GM18858 (cell line): ENCODE measurements around the gene GFY.

Source experiments
- ATAC-seq: cut with Tn5 transposase; IDR thresholded peaks from one replicate; pipeline ENCODE4 v1.9.1; 2021; ENCODE audit not compliant: unreplicated experiment

GFY gene, protein sequence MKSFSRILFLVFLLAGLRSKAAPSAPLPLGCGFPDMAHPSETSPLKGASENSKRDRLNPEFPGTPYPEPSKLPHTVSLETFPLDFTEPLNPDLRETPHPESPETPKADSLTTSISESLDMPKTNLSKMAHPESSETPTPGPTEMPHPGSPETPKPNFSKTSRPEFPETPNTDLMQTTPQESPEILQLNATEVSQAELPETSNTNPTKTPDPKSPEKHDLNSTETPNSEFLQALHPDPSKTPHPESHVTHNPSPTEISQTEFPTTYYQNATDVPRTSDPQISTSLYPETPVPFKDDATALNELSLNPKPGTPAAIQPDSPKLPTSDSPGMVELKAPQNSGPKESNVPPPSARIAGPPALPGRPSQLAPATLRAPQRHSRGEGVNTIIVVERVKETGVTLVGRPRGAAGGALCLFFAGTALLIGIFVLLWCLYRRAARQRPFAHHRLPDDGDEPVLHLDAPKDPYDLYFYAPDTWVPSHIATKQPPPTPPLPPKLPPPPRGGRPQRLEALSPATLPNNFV

DNA sequence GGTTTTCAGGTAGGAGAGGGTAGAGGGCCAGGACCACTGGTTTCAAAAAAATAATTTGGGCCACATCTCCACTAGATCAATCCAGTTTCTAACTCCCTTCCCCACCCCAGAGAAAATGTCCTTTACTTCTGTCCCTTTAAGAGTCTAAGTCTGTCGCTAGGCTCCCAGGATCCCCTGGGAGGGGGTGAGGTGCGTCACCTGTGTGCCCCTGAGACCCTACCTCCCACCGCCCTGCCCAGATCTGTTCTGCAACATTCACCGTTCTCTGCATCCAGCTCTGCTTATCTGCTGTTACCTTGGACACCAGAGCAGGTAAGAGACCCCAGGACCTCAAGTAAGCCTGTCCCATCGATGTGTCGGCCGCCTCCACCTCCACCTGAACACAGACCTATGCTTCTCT lies at the start of gene GFY:
Gene GFY (plus strand): TSS at position 211 of the 400 bp plus-strand sequence. CDS start 1,043 bp downstream, outside the sequence.
- ATAC-seq: no peak

DNA sequence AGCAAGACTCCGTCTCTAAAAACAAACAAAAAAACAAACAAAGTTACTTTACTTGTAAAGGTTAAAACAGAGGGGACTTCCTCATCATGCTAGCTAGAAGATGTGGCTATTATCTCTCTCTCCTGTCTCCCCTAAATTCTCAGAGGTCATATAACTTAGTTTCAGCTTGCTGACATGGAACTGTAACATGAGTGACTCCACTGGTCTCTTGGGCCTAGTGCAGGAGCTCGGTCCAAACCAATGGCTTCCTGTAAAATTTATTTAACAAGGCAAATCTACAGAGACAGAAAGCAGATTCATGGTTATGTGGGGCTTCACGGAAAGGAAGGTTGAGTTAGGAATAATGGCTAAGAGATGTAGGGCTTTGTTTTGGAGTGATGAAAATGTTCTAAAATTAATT lies 46.7 kb upstream of the GFY start:
- no peak for ATAC-seq

DNA sequence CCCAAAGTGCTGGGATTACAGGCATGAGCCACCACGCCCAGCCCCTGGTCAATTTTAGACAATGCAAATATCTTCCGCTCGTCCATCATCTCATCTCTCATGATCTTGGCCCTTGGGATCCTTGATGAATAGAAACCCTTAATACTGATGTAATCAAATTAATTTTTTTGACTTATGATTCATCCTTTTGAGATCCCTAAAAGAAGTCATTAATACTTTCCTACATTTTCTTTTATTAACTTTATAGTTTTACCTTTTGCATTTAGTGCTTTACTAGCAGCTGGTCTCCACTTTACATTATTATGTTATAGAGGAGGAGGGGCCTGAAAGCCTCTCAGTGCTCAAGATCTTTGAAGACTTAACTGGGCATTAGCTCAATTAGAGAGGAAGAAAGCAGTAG lies 44.8 kb upstream of the GFY start:
- no peak for ATAC-seq

DNA sequence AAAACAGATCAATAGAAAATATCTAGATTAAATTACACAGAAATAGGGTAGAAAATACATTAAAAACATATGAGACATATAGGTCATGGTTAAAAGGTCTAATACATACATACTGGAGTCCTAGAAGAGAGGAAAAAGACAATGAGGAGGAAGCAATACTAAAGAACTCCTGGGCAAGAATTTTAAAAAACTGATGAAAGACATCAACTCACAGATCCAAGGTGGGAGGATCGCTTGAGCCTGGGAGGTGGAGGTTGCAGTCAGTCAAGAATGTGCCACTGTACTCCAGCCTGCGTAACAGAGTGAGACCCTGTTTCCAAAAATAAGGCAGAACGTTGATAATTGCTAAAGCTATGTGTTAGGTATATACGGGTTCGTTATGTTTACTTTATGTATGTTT lies 42.5 kb upstream of the GFY start:
- no peak for ATAC-seq

DNA sequence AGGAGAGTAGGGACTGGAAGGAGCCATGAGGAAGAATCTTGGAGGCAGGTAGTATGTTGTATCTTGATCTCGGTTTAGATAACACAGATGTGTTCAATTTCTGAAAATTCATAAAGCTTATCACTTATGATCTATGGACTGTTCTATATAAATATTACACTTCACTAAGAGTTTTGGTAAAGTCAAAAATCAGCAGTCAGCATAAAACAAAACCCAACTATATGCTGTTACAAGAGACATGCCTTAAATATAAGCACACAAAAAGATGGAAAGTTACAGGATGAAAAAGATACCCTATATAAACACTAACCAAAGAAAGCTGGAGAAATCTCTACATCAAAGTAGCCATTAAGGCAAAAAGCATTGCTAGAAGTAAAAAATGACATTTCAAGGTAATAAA lies 41.6 kb upstream of the GFY start:
- ATAC-seq: no peak

DNA sequence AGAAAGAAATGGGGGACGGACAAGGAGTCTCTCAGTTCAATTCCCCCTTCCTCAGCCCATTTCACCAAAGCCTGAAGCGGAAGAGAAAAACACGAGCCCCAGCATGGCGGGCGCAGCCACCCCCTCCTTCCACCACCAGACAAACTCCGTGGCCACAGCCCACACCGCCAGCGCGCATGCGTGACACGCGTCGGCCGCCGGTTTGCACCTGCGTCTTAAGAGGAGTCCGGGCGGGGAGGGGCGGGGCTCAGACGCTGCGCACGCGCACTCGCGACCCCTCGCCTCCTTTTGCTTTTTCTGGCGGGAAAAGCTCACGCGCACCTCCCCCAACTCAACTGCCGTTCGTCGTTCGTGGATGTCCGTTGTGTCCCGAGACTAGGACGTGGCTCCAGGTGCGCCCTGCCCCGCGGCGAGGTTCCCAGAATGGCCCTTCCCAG lies 37.2 kb upstream of the GFY start, which contains the start of gene KASH5:
Gene KASH5 (plus strand): TSS at position 314 of the 437 bp plus-strand sequence. CDS start 2,635 bp downstream, outside the sequence.
- no peak for ATAC-seq

DNA sequence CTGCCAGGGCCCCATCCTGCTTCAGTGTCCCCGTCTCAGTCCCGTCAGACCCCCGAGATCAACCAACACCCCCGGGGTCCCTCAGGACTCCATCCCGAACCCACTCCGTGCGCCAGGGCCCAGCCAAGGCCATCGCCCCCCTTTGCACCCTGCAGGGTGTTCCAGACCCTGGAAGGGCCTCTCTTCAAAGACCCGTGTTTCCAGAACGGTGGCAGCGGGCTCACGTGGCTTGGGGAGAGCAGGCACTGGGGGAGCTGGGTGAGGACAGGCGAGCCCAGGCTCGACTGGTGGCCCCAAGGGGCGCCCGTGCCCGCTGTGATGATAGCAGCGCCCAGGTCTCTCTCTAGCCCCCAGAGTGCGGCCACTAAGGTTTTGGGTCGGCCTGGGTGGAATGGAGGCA lies 35.8 kb upstream of the GFY start:
- no peak for ATAC-seq

DNA sequence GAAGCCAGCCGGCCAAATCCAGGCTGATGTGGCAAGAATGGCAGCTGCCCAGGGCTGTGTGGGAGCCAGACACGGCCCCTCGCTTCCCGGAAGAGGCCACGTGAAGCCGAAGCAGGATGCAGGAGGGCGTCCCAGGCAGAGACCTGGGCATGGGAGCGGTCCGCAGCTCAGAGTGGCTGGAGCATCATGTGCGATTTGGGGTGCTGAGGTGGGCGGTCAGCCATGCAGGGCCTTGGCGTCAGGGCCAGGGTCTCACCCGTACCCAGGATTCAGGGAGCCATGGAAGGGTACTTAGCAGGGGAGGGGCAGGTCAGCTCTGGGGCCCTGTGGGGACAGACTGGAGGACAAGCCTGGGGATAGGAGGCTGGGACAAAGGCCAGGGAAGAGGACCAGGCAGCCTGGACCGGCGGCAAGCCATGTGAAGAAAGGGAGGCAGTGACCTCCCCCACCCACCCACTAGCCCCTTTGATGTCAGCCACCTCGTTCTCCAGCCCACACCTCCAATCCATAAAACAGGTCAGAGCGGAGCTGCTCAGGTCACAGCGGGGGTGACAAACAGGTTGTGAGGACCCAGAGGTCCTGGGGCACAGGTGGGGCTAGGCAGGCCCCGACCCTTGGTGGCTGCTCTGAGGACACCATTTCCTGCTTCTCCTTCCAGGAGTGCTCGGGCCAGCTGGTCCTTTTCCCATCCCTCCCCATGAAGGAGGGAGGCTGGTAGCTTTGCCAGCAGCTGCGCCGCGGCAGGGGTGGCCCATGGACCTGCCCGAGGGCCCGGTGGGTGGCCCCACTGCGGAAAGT lies 34.9 kb upstream of the GFY start:
- no peak for ATAC-seq

DNA sequence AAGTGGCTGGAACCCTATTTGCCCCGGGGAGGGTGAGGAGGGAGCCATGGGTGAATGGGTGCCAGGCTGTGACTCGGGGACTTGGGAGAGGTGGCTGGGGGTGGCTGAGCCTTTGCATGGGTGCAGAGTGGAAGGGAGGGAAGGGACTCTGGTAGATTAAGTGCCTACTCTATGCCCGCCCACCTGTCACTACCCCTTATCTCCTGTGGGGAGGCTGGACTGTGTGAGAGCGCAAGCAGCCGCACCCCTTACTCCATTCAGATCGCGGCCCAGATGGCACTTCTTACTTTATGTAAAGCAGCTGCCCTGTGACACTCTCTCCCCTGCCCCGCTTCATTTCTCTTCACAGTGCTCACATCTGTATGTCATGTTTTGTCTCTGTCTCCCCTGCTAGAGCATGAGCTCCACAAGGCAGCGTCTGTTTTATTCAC lies 34.2 kb upstream of the GFY start:
- no peak for ATAC-seq

DNA sequence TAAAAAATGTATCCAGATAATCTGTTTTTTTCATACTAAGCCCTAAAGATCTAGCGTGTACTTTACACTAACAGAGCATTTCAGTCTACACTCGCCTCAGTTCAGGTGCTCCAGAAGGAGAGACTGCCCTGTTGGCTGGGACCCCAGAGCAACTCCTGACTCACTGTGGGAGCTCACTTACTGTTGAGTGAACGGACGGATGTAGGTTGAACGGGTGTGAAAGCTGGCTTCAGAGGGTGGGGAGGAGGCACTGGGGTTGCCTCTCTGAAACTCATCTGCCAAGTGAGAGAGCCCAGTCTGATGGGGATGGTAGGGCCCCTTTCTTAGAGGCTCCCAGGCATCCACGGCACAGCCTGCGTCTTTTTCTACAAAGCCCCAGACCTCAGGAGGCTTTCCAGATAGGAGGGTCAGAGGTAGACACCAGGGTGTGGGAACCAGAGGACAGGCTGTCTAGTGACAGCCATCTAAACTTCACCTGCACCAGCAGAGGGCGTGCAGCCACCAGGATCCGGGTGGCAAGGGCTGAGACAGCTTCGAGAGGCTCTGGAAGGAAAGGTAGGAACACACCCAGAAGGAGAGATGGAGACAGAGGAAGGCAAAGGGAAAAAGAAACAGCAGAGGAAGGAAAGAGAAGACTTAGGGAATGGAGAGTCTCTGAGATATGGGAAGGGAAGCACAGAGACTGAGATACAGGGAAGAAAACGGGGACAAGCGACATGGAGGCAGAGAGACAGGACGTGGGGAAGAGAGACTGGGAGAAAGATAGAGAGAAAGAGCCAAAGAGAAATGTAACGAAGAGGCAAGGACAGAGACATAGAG lies 33.4 kb upstream of the GFY start:
- no peak for ATAC-seq

DNA sequence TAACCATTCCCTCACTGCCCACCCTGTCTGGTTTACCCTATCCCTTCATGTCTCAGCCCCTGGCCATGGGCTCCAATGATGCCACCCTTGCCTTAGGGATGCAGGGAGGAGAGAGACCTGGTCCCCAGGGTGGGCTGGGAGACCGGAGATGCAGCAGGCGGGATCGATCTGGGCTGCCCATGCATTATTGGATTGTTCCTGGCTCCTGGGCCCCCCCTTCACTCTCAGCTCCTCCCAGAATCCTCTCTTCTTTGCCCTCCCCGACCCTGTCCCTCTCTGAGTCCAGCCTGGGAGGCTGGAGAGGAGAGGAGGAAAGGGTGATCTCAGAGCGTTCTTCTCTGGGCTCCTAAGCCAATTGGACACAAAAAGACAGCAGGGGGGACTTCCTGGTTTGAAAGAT lies 31.3 kb upstream of the GFY start:
- ATAC-seq: no peak

DNA sequence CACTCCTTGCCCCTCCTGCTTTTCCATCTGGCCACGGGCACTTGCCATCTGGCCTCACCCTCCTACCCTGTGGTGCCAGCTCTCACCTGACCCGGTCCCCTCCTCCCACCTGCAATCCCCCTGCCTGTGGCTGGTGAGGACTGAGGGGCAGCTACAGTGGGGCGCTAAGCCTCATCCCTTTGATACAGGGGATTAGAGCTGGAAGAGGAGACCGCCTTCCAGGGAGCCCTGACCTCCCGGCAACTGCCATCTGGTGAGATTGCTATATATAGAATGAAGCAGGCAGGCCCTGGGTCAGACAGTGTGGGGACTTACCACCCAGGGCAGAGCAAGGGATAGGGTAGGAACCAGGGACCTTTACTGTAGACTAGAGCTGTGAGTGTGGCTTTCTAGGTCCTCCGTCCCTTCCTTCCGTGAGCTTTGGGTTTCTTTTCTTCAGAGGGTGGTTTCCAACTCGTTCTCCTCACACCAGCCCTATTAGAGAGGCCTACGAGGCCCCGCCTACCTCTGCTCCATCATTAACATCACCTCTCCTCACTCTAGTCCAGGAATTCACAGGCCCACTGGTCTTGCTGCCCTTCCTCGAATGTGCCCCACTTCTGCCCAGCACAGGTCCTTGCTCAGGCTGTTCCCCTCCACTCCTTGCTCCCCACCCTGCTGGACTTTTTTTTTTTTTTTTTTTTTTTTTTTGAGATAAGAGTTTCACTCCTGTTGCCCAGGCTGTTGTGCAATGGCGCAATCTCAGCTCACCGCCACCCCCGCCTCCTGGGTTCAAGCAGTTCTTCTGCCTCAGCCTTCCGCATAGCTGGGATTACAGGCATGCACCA lies 29.4 kb upstream of the GFY start:
- ATAC-seq: no peak

DNA sequence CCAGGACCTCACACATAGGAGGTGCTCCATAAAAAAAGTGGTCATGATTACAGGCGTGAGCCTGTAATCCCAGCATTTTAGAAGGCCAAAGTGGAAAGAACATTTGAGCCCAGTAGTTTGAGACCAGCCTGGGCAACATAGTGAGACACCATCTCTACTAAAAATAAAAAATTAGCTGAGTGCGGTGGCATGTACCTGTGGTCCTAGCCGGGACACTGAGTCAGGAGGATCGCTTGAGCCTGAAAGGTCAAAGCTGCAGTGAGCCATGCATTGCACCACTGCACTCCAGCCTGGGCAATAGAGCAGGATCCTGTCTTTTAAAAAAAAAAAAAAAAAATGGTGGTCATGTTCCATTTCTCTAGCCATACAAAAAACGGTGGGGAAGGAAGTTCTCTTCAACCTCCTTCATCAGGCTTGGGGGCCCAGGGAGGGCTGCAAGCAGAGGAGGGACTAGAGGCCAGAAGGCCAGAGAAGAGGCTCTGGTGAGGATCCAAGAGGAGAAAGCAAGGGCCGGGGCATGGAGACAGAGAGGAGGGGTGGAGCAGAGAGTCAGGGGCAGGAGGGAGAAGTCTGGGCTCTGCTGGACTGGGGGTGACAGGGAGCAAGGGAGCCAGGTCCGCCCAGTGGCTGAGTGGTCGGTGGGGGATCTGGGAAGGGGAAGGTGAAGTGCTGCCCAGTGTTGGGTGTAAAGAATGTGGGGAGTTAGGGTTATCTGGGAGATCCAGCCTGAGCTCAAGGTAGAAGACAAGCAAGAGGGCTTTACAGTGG lies 28.3 kb upstream of the GFY start:
- no peak for ATAC-seq

DNA sequence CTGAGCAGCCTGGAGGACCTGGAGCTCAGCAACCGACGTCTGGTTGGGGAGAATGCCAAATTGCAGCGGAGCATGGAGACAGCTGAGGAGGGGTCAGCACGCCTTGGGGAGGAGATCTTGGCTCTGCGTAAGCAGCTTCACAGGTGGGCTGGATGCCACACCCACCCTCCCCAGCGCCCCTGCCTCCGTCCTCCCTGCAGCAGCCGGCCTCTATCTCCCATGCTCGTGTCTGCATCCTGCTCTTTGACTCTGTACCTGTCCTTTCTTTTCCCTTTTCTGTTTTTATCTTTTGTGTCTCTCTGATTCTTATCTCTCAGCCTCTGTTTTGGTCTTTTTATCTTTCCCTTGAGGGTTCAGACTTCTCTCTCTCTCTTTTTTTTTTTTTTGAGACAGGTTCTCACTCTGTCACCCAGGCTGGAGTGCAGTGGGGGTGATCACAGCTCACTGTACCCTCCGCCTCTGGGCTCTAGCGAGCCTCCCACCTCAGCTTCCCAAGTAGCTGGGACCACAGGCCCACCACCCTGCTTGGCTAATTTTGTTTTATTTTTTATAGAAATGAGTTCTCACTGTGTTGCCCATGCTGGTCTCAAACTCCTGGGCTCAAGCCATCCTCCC lies 27.1 kb upstream of the GFY start:
- ATAC-seq: no peak

DNA sequence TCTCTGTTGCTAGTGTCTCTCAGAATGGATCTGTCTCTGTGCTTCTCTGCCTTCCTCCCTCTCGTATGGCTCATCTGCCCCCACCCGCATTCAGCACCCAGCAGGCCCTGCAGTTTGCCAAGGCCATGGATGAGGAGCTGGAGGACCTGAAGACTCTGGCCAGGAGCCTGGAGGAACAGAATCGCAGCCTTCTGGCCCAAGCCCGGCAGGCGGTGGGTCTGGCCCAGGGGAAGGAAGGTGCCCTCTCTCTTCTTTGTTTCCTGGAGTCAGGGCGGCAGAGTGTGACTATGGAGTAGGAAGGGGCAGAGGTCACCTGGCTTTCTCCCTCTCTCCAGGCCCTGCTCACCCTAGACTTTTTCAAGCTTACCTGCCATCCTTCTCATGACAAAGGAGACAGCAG lies 26.3 kb upstream of the GFY start:
- no peak for ATAC-seq

DNA sequence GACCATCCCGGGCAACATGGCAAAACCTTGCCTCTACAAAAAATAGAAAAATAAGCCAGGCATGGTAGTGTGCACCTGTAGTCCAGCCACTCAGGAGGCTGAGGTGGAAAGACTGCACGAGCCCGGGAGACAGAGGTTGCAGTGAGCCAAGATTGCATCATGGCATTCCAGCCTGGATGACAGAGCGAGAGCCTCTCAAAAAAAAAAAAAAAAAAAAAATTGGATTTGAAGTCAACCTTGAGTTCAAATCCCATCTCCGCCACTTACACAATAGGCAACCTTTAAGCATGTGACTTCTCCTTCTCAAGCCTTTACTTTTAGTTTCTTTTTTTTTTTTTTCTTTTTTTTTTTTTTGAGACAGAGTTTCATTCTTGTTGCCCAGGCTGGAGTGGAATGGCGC lies 25.2 kb upstream of the GFY start:
- ATAC-seq: no peak

DNA sequence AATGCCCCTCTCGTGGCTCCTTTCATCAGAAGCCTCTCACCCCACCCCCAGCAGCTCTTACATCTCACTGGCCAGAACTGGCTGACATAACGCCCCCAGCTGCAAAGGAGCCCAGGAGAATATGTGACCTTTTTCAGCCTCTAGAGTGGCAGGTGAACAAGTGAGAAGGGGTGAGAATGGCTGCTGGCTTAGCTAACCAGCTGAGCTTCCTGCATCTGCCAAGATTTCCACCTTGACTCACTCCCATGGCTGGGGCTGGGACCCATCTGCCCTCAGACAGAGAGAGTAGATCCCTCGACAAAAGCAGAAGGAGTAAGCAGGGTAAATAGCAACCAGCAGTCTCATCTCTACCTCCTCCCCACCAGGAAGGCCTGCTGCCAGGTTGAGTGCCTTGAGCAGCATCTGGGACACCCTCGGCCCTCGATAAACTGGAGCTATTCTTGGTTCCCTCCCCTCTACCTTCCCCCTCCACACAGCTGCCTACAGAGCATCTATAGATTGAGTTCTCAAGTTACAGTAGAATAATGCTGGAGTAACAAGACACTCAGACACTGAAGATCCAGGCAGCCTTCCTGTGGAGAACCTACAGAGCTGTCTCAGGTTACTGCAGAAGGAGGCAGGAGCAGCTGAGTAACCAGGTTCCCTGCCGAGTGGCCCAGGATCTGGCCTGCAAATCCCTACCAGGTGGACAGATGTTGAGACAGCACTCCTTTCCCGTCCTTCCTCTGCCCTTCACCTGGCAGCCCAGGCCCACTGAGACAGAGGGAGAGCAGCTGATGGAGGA lies 21.6 kb upstream of the GFY start:
- no peak for ATAC-seq

DNA sequence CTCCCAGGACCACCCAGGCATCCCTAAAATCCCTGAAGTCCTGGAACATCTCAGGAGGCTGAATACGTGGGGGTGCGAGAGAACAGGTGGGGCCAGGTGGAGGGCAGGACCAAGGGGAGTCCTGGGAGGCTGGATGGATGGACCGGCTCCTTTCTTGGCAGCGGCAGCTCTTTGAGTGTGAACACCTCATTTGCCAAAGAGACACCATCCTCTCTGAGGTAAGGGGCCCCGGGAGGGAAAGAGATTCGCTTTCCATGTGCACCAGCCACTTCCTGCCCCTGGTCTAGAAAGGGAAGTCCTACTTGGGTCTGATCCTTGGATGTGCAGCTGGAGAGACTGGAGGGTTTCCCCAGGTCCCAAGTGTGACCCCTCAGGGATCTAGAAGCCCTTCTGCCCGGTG lies 18.1 kb upstream of the GFY start:
- ATAC-seq: no peak
